ENCODE data around the gene KRTAP5-2.

The KRTAP5-2 gene

DNA sequence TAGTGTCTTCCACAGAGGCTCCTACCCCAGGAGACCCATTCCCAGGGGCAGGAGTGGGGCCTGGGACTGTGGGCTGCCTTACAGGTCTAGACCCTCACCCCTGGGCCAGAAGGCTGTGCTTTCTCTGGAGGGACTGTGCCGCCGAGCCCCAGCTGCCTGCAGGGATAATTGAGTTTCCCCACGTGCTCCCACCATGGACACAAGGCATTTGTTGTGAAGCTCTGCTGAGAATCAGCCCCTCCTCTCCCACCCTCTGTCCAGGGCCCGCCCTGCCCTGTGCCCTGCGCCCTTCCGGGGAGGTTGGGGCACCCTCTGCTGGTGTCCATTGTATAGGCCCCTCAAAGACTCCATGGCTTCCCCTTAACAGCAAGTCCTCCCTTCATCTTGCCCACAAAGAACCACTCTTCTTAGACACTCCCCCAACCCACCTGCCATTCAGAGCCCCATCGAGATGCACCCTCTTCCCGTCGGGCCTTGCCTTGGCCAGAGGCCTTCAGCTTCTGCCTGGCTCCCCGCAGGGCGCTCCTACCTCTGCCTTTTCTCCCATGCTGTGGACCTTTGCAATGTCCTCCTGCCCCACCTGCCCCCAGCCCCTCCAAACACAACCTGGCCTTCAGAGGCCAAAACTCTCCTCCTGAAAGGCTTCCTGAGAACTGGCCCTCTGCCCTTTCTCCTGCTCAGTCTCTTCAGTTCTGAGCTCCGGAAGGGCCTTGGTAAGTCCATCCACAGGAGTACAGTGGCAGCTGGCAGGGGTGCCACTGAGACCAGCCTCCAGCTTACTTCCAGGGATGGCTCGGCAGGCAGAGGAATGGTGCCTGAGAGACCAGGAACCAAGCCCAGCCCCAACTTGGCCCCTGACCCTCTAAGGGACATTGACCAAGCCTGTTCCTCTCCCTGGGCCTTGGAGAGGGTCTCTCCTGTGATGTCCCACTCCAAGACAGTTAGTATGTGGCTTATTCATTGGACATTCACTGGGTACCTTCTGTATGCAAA is 48.5 kb downstream of the KRTAP5-2 start:
- H3K4me1 ChIP-seq (ENCODE audit: control insufficient read depth, insufficient read depth, low read length) = peaks cover 18% of the 10 kb centered on the region
- H3K9me3 ChIP-seq (ENCODE audit: control insufficient read depth, insufficient read depth, low read depth, low read length) = no peaks in the 10 kb centered on the region
- no peaks in the 10 kb centered on the region for H3K36me3 ChIP-seq (ENCODE audit: control insufficient read depth, insufficient read depth, low read length)
- peaks cover 84% of the 10 kb centered on the region for H3K27me3 ChIP-seq (ENCODE audit: control insufficient read depth, insufficient read depth, low read length)
- no peak overlapping the region for H3K4me3 ChIP-seq (ENCODE audit: low read depth, low read length)
- H3K27ac ChIP-seq (ENCODE audit: low read depth, low read length) = no peak overlapping the region
- H3K9ac ChIP-seq (ENCODE audit: low read length) = no peak overlapping the region

DNA sequence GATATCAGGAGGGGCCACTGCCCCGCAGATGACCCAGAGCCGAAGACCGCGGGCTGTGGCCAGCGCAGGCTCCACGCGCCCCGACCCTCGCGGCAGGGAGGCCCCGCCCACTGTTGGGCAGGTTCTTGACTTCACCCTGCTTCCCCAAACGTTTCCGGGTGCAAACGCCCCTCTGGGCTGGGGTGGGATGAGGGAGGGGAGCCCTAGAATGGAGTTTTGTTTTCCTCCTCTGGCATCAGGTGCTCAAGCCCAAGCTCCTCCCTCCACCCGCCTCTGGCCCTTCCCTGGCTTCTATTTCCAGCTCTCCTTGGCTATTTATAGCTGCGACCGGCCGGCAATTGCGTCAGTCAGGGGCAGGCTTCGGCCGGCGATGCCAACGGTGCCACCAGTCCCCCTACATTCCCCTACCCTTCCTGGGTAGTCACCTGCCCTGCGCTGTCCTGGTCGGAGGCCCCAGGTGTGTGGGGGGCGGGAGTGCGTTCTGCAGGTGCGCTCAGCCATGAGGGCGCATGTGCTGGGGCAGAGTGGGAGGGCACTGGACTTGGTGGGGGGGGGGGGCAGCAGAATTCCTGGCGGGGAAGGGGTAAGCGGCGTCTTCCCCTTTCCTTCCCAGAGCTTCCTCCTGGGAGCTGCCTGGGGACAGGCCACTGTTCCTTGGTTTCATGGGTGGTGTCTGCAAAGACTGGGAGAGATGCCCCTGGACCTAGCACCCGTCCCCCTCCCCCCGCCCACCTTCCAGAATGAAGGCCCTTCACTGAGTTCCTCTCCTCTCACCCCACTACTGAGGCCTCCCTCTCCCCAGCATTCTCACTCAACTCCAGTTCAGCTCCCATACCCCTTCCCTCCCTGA is 49.6 kb downstream of the KRTAP5-2 start:
- H3K4me3 ChIP-seq (ENCODE audit: low read depth, low read length) = peak overlapping the region; percentile 49
- peaks cover 84% of the 10 kb centered on the region for H3K27me3 ChIP-seq (ENCODE audit: control insufficient read depth, insufficient read depth, low read length)
- H3K9me3 ChIP-seq (ENCODE audit: control insufficient read depth, insufficient read depth, low read depth, low read length) = no peaks in the 10 kb centered on the region
- peaks cover 11% of the 10 kb centered on the region for H3K4me1 ChIP-seq (ENCODE audit: control insufficient read depth, insufficient read depth, low read length)
- no peaks in the 10 kb centered on the region for H3K36me3 ChIP-seq (ENCODE audit: control insufficient read depth, insufficient read depth, low read length)
- peak overlapping the region; percentile 49 for H3K9ac ChIP-seq (ENCODE audit: low read length)
- H3K27ac ChIP-seq (ENCODE audit: low read depth, low read length) = no peak overlapping the region

DNA sequence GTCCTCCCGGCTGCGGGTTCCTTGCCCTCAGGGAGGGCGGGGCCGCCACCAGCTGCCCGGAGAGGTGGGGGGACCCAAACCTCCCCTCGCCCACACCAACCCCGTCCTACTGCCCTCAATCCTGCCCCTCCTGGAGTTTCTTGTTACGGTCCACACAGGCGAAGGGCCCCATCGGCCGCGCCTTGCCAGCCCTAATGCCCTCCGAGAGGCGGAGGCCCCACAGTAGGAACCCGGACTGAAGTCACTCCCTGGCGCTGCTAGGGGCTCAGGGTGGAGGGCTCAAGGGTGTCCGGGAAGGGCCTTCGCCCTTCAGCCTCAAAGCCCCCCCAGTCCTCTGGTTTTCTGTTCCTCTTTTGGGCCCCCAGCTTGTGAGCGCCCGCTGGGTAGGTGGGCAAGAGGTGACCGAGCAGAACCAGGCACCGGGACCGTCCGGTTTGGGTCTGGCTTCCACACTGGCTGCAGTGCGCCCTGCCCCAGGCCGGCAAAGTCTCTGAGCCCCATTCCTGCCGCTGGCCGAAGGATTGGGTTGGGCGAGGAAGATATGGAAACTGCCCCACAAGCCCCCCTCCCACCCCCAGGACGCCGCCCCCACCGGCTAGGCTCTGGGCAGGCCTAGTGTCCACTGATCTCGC is 50.5 kb downstream of the KRTAP5-2 start:
- H3K9me3 ChIP-seq (ENCODE audit: control insufficient read depth, insufficient read depth, low read depth, low read length) = no peaks in the 10 kb centered on the region
- no peaks in the 10 kb centered on the region for H3K36me3 ChIP-seq (ENCODE audit: control insufficient read depth, insufficient read depth, low read length)
- H3K4me3 ChIP-seq (ENCODE audit: low read depth, low read length) = peak overlapping the region; percentile 60
- H3K27me3 ChIP-seq (ENCODE audit: control insufficient read depth, insufficient read depth, low read length) = peaks cover 78% of the 10 kb centered on the region
- no peak overlapping the region for H3K27ac ChIP-seq (ENCODE audit: low read depth, low read length)
- H3K9ac ChIP-seq (ENCODE audit: low read length) = no peak overlapping the region
- H3K4me1 ChIP-seq (ENCODE audit: control insufficient read depth, insufficient read depth, low read length) = peaks cover 11% of the 10 kb centered on the region

Data from HUES6 (cell line).